Measurements from ENCODE around the gene BANK1.
"Not testable (repeated sequence)": the region's sequence is repeated elsewhere in the genome, so short reads cannot be mapped to it uniquely, and the experiment has no call there.

BANK1 gene

GRCh38 chr4:101886826-101887225 lies 96.3 kb downstream of the BANK1 start:
- no peak for DNase-seq (ENCODE audit: low read depth in 2 of 2, low spot score in 1 of 2)

GRCh38 chr4:101888472-101888871 lies 97.9 kb downstream of the BANK1 start:
- DNase-seq (ENCODE audit: low read depth in 2 of 2, low spot score in 1 of 2) = no peak

GRCh38 chr4:101905527-101905926 lies 115.0 kb downstream of the BANK1 start:
- DNase-seq (ENCODE audit: low read depth in 2 of 2, low spot score in 1 of 2) = not testable (repeated sequence)

GRCh38 chr4:101910786-101911373 lies 120.3 kb downstream of the BANK1 start:
- DNase-seq (ENCODE audit: low read depth in 2 of 2, low spot score in 1 of 2) = no peak

- no peak for DNase-seq (ENCODE audit: low read depth in 2 of 2, low spot score in 1 of 2)
Observed at GRCh38 chr4:101911616-101912015, 121.1 kb downstream of the BANK1 start.

- DNase-seq (ENCODE audit: low read depth in 2 of 2, low spot score in 1 of 2) = no peak
Observed at GRCh38 chr4:101914761-101915160, 124.2 kb downstream of the BANK1 start.

GRCh38 chr4:101919373-101919977 lies 128.9 kb downstream of the BANK1 start:
- DNase-seq (ENCODE audit: low read depth in 2 of 2, low spot score in 1 of 2) = no peak

GRCh38 chr4:101921370-101921769 lies 130.8 kb downstream of the BANK1 start:
- DNase-seq (ENCODE audit: low read depth in 2 of 2, low spot score in 1 of 2) = no peak

GRCh38 chr4:101931619-101932018 lies 141.1 kb downstream of the BANK1 start:
- no peak for DNase-seq (ENCODE audit: low read depth in 2 of 2, low spot score in 1 of 2)

GRCh38 chr4:101933855-101934254 lies 143.3 kb downstream of the BANK1 start:
- DNase-seq (ENCODE audit: low read depth in 2 of 2, low spot score in 1 of 2) = no peak

- no peak for DNase-seq (ENCODE audit: low read depth in 2 of 2, low spot score in 1 of 2)
Observed at GRCh38 chr4:101938836-101939235, 148.3 kb downstream of the BANK1 start.

- DNase-seq (ENCODE audit: low read depth in 2 of 2, low spot score in 1 of 2) = no peak
Observed at GRCh38 chr4:101941816-101942358, 151.4 kb downstream of the BANK1 start.

- no peak for DNase-seq (ENCODE audit: low read depth in 2 of 2, low spot score in 1 of 2)
Observed at GRCh38 chr4:101942891-101943290, 152.4 kb downstream of the BANK1 start.

- no peak for DNase-seq (ENCODE audit: low read depth in 2 of 2, low spot score in 1 of 2)
Observed at GRCh38 chr4:101944649-101945048, 154.1 kb downstream of the BANK1 start.

GRCh38 chr4:101948055-101948454 lies 157.5 kb downstream of the BANK1 start:
- no peak for DNase-seq (ENCODE audit: low read depth in 2 of 2, low spot score in 1 of 2)

- no peak for DNase-seq (ENCODE audit: low read depth in 2 of 2, low spot score in 1 of 2)
Observed at GRCh38 chr4:101948951-101949350, 158.4 kb downstream of the BANK1 start.

- no peak for DNase-seq (ENCODE audit: low read depth in 2 of 2, low spot score in 1 of 2)
Observed at GRCh38 chr4:101950258-101950979, 159.9 kb downstream of the BANK1 start.

- no peak for DNase-seq (ENCODE audit: low read depth in 2 of 2, low spot score in 1 of 2)
Observed at GRCh38 chr4:101952985-101953384, 162.5 kb downstream of the BANK1 start.

GRCh38 chr4:101953949-101954348 lies 163.4 kb downstream of the BANK1 start:
- no peak for DNase-seq (ENCODE audit: low read depth in 2 of 2, low spot score in 1 of 2)

GRCh38 chr4:101954351-101954750 lies 163.8 kb downstream of the BANK1 start:
- DNase-seq (ENCODE audit: low read depth in 2 of 2, low spot score in 1 of 2) = no peak

GRCh38 chr4:101954975-101955678 lies 164.6 kb downstream of the BANK1 start:
- no peak for DNase-seq (ENCODE audit: low read depth in 2 of 2, low spot score in 1 of 2)

Data from stimulated activated CD8-positive, alpha-beta memory T cell treated with anti-CD3 and anti-CD28 coated beads, Interleukin-4, amount 100 ng/mL, for 4 hours (primary cell).